GM10847 (cell line): ENCODE results near the gene KCNMA1.

Experiments used
- POLR2A ChIP-seq: IDR thresholded peaks from 2 replicates; pipeline ENCODE4 v1.6.1; 2011; ENCODE audit not compliant: insufficient read length; ENCODE audit errors: extremely low read depth

Gene KCNMA1

GRCh38 chr10:77565590-77566023 lies 72.0 kb downstream of the KCNMA1 start:
- TF ChIP-seq POLR2A = no peak

GRCh38 chr10:77564731-77565589 lies 72.6 kb downstream of the KCNMA1 start:
- no peak for TF ChIP-seq POLR2A

GRCh38 chr10:77563638-77564270 lies 73.9 kb downstream of the KCNMA1 start:
- TF ChIP-seq POLR2A = no peak

GRCh38 chr10:77562742-77563141 lies 74.9 kb downstream of the KCNMA1 start:
- TF ChIP-seq POLR2A = no peak

GRCh38 chr10:77561991-77562390 lies 75.6 kb downstream of the KCNMA1 start:
- TF ChIP-seq POLR2A = no peak

GRCh38 chr10:77560471-77560870 lies 77.1 kb downstream of the KCNMA1 start:
- no peak for TF ChIP-seq POLR2A

- no peak for TF ChIP-seq POLR2A
Measured at GRCh38 chr10:77560052-77560451, 77.6 kb downstream of the KCNMA1 start.

- TF ChIP-seq POLR2A = no peak
Measured at GRCh38 chr10:77556990-77557601, 80.5 kb downstream of the KCNMA1 start.

- TF ChIP-seq POLR2A = no peak
Measured at GRCh38 chr10:77555591-77556212, 81.9 kb downstream of the KCNMA1 start.

GRCh38 chr10:77554996-77555397 lies 82.6 kb downstream of the KCNMA1 start:
- no peak for TF ChIP-seq POLR2A

- TF ChIP-seq POLR2A = no peak
Measured at GRCh38 chr10:77553966-77554365, 83.6 kb downstream of the KCNMA1 start.

- TF ChIP-seq POLR2A = no peak
Measured at GRCh38 chr10:77553311-77553710, 84.3 kb downstream of the KCNMA1 start.

- TF ChIP-seq POLR2A = no peak
Measured at GRCh38 chr10:77552252-77552651, 85.4 kb downstream of the KCNMA1 start.

GRCh38 chr10:77550378-77550777 lies 87.2 kb downstream of the KCNMA1 start:
- TF ChIP-seq POLR2A = no peak

- TF ChIP-seq POLR2A = no peak
Measured at GRCh38 chr10:77548671-77549070, 88.9 kb downstream of the KCNMA1 start.

GRCh38 chr10:77548157-77548556 lies 89.5 kb downstream of the KCNMA1 start:
- no peak for TF ChIP-seq POLR2A
